ENCODE measurements around the gene HNRNPUL2.

DNA sequence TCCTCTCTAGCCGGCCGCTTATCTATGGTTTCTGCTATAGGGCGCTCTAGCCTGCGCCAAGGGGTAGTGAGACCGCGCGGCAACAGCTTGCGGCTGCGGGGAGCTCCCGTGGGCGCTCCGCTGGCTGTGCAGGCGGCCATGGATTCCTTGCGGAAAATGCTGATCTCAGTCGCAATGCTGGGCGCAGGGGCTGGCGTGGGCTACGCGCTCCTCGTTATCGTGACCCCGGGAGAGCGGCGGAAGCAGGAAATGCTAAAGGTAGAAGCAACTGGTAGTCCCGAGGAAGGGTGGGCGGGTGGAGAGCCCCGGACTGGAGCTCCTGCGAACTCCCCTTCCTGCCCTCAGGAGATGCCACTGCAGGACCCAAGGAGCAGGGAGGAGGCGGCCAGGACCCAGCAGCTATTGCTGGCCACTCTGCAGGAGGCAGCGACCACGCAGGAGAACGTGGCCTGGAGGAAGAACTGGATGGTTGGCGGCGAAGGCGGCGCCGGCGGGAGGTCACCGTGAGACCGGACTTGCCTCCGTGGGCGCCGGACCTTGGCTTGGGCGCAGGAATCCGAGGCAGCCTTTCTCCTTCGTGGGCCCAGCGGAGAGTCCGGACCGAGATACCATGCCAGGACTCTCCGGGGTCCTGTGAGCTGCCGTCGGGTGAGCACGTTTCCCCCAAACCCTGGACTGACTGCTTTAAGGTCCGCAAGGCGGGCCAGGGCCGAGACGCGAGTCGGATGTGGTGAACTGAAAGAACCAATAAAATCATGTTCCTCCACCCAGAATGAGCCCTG, 55.5 kb downstream of the HNRNPUL2 start, which contains the start of the genes LBHD1 and UQCC3:
- peak; percentile 89 for TF ChIP-seq POLR2A (IDR thresholded peaks at IDR 0.05; ENCODE audit: low read depth, low read length)
- TF ChIP-seq POLR2AphosphoS5 (IDR thresholded peaks at IDR 0.05; ENCODE audit: low read depth, low read length): peak; percentile 94
- peak; percentile 73; the same call in 1 of the 2 replicates for TF ChIP-seq POU2F2 (IDR thresholded peaks at IDR 0.05; ENCODE audit: low read depth, low read length)
- TF ChIP-seq TAF1 (IDR thresholded peaks at IDR 0.05; ENCODE audit: low read depth, low read length): peak; percentile 64
- TF ChIP-seq SPI1 (IDR thresholded peaks at IDR 0.05; ENCODE audit: low read depth, low read length): no peak
